GM18508 (cell line): ENCODE results near the gene GALNT14.
"Not testable (repeated sequence)": the region's sequence is repeated elsewhere in the genome, so short reads cannot be mapped to it uniquely, and the experiment has no call there.

Source experiments
- ATAC-seq: cut with Tn5 transposase; IDR thresholded peaks from one replicate; pipeline ENCODE4 v1.9.1; 2021; ENCODE audit warnings: moderate number of reproducible peaks; ENCODE audit not compliant: insufficient read depth, unreplicated experiment

Gene GALNT14

DNA sequence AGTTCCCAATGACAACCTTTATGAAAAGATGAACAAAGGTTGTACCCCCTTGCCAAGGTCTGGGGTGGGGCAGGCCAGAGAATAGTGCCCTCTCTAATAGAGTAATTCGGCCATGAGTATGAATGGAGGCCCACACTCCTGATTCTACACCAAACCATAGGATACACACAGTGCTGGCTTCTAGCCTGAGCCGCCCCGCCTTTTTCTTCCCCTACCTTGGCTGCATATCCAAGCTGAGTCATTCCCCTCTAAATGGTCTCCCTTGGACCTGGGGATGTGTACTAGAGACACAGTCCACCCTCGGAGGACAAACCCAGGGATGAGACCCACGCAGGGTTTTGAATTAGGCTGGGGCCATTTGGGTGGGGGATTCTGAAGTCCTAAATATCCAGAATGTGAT, 223.8 kb downstream of the GALNT14 start:
- ATAC-seq: no peak

DNA sequence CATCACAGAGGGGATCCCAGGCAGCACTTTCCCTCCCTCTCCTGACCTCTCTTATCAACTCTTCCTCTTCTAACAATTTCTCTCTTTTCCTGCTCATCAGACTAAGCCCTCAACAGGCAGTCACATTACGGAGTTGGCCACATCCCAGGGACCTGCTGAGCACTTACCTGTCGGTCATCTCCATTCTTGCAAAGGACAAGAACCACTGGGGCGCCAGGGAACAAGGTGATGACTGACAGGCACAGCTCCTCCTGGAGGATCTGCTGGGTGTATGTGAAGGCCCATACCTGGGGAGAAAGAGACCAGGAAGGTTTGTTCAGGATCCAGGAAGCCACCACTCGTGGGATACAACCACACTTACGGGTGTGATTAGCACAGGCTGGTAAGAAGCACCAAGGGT, 226.2 kb downstream of the GALNT14 start:
- ATAC-seq: no peak

DNA sequence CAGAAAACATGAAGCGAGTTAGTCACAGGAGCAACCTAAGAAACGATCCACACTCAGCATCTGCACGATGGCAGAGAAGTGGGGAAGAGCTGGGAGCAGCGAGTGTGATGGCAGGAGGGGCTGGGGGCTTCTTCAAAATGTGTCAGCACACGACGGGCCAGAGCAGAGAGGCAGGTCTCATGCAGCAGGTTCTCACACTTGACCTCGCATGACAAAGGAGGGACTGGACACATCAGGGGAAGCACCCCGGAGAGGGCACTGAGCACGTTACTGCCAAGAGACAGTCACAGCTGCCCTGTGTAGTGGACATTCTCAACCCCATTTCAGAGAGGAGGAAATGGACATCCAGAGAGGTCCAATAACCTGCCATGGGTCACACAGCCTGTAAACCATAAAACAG, 226.9 kb downstream of the GALNT14 start:
- no peak for ATAC-seq

DNA sequence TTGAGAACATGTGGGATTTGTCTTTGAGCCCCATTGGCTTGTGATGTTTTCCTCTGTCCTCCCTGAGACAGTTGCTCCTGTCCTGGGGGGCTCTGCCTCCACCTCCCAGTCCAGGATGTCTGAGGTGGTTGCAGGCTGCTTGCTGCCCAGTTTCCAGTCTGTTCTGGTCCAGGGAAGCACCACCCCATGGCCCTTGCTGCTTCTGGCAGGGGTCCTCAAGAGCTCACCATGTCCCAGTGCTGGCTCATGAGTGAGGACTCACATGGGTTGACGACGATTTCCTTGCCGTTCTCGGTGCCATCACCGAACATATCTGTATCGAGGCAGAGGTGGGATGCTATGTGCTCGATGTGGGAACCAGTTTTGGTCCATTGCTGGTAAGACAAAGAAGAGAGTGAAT, 227.6 kb downstream of the GALNT14 start:
- no peak for ATAC-seq

DNA sequence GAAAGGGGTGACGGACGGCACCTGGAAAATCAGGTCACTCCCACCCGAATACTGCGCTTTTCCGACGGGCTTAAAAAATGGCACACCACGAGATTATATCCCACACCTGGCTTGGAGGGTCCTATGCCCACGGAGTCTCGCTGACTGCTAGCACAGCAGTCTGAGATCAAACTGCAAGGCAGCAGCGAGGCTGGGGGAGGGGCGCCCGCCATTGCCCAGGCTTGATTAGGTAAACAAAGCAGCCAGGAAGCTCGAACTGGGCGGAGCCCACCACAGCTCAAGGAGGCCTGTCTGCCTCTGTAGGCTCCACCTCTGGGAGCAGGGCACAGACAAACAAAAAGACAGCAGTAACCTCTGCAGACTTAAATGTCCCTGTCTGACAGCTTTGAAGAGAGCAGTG, 233.8 kb downstream of the GALNT14 start:
- not testable (repeated sequence) for ATAC-seq

DNA sequence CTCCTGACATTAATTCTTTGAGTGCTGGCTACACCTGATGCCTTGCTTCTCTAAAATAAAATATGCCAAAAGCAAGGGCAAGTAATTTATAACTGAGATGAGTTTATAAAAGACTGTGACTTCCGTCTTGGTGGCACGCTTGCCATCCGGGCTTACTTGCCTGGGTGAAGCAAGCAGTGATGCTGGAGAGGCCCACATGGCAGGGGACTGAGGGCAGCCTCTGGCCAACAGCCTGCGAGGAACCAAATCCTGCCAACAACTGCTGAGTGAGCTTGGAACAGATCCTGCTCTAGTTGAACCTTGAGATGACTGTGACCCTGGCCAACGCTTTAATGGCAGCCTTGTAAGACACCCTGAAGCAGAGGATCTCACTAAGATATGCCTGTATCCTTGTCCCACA, 234.9 kb downstream of the GALNT14 start:
- ATAC-seq: no peak

DNA sequence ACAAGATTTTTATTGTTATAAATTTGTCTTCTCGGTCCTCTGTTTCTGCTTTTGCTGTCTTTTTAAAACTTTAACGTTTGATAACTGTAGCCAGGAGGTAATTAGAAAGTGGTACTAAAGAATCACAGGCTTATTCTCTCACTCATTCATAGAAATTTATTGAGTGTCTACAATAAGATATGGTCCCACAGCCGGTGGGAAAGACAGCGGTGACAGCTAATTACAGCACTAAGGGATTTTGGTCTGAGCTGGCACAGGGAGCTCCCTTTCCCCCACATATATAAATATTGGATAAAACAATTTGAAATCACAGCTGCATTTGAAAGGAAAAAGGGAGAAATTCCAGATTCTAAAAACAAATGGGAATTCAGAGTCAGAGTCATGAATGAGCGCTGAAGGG, 237.9 kb downstream of the GALNT14 start:
- ATAC-seq: no peak

DNA sequence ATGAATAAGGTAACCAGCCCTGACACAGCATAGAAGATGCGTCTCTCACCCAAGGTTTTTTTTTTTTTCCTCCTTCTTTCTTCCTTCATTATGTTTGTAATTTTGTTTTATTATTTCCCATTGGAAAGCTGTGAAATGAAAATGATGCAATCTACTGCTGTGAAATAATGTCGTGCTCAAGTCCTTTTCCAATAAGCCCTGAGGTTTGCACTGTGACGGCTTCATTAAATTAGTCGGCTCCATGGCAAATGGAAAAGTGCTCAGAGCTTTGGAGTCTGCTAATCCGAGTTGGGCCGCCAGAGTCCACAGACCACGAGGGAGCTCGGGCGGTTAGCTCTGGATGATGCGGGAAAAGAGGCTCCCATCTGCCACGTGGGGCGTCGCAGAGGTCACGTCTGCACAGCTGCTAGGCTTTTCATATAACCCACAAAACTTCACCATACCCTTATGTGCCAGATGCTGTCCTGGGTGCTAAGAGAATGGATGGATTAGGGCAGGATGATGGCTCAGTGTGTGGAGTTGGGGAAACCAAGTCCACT, 238.7 kb downstream of the GALNT14 start:
- ATAC-seq: no peak

DNA sequence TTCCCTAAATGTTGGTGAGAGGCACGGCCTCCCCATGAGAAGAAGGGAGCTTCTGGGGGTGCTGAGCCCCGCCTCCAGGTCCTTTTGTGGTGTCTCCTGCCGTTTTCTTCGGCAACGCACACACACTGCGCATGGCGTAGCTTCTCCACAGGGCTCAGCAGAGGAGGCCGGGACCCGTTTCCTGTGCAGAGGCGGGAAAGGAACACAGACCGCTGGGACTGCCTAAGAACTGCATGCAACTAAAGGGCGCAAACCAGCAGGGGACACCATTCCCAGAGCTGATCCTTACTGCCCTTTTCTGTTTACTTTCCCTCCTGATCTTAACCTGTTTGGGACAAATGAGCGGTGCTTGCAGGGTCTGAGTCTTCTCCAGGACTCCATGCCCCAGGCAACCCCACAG, 240.7 kb downstream of the GALNT14 start:
- no peak for ATAC-seq

DNA sequence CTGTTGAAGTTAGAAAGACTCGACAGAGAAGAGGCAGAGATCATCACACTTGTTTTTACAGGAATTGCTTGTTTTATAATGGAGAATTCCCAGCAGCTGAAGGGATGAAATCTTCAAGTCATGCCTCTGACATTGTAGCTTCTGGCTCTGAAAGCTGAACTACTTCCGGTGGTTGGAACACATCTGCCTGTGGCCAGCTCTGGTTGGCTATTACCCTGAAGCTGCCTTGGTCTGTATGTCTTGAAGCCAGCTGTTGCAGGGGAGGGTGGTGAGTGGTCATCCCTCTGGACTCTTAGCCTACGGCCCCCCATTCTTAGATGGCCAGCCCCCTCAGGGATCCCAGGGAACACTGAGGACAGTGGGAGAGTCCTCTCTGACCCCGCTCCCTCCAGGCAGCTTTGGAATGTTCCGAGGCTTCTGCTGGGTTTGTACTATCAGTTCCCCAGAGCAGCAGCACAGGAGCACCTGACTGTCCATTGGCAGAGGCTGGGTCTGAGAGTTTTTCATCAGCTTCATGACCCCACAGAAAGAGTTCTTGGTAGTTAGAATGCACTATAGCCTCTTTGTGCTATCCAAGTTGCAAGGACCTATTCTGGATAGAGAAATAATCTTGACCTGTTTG, 243.6 kb downstream of the GALNT14 start:
- no peak for ATAC-seq

DNA sequence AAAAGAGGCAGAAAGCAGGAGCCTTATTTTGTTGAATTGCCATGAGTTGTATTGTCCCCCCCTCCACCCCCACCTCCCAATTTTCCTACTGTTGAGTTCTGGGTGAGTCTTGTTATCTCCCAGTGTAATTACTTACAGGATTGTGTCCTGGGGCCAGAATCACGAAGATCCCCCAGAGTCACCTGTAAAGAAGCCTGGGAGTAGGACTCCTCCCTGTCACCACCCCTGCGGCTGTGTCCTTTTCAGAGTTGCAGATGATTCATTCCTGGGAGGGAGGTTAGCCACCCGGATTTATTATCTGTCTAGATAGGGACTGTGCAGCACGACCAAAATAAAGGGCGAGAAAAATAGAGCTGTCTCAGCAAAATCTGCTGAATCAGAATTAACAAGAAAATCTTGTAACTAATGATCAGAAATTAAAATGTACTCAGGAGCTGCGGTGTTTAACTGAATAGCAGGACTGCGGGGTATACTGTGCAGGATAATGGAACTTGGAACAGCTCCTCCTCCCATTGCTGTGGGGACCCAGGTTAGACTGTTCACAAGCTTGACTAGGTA, 249.3 kb downstream of the GALNT14 start:
- no peak for ATAC-seq

DNA sequence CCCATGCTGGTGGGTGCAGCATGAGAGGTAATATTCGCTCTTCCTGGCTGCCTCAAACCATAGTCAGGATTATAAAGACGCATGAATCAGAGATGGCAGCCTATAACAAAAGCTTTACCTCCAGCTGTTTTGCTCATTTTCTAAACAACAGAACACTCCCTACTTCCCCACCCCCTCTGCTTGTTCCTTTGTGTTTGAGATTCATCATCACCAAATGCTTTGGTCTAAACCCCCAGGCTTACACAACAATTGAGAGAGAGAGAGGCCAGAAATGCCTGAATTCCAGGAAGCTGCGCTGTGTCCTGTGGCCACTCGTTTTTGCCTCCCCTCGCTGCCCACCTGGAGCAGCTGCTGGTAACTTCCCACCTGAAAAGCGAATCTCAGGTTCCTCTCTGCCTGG, 252.2 kb downstream of the GALNT14 start:
- ATAC-seq: no peak

DNA sequence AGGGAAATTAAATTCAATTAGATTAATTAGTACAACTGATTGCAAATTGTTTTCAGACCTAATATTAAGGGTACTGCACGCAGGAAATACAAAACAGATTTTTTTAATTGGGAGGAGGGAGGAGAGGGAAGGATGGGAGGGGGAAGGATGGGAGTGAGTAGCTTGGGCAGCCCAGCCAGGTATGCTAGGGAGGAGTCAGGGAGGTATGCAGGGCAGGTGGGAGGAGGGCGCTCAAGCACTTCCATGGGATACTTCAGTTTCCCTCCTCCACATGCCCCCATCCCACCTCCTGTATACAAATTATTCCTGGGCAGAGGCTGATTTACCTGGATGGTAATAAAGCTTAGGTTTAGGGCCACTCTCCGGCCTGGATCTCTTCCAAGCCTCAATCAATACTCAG, 254.4 kb downstream of the GALNT14 start:
- ATAC-seq: no peak

DNA sequence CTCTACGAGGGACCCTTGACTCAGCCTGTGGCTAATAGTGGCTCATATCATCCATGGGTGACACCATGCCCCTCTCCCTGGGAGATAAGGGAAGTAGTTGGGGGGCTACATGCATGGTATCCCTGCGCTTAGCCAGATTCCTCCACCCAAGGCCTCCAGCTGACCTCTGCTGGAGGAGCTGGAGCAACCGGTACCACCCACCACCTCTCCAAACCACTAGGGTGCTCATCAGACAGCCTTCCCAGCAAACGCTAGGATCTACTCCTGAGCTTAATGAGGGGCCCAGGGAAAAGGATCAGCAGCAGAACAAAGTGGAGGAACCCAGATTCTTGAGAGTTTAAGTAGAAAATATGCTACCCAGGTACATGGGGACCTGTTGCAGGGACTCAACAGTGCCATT, 255.1 kb downstream of the GALNT14 start:
- no peak for ATAC-seq

DNA sequence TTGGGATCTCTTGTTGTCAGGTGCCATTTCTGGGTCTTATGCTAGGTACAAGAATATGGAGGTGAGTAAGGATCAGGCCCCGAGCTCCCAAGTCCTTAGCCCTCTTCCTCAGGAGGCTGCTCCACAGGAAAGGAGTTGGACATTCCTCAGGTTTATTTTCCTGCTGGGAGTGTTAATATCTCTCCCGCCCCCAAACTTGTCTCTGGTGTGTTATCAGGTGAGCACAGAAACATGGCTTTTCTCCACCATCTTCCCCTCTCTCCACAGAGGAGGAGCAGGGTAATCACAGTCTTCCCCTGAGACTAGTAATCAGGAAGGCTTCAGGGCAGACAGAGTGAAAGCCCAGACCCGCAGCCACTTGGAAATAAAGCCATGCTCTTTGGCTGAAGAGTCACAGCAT, 257.7 kb downstream of the GALNT14 start:
- ATAC-seq: no peak

DNA sequence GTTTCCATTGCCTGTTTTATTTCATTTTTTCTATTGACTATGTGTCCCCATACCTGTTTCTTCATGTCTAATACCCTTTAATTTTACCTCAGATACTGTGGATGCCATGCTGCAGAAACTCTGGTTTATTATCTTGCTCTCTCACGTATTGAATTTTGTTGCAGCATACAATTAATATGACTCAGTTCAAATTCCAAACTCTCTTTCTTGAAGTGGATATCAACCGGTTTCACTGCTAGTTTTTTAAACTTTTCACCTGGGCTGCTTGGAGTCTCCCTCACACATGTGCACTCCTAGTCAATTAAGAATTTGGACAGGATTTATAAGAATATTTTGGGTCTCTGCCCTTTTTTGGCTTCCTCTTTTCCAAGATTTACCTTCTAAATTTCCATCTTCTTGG, 260.4 kb downstream of the GALNT14 start:
- ATAC-seq: no peak

DNA sequence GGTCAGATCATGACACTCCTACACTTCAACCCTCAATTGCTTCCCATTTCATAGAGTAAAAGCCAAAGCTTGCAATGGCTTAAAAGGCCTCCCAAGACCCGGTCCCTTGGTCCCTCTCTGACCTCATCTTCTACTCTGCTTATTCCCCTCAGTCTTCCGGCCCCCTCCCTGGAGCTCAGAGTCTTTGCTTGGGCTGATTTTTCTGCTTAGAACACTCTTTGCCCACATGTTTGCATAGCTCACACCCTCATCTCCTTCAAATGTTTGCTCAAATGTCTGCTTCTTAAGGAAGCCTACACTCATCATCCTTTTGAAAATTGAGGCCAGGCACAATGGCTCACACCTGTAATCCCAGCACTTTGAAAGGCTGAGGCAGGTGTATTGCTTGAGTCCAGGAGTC, 265.4 kb downstream of the GALNT14 start:
- no peak for ATAC-seq

DNA sequence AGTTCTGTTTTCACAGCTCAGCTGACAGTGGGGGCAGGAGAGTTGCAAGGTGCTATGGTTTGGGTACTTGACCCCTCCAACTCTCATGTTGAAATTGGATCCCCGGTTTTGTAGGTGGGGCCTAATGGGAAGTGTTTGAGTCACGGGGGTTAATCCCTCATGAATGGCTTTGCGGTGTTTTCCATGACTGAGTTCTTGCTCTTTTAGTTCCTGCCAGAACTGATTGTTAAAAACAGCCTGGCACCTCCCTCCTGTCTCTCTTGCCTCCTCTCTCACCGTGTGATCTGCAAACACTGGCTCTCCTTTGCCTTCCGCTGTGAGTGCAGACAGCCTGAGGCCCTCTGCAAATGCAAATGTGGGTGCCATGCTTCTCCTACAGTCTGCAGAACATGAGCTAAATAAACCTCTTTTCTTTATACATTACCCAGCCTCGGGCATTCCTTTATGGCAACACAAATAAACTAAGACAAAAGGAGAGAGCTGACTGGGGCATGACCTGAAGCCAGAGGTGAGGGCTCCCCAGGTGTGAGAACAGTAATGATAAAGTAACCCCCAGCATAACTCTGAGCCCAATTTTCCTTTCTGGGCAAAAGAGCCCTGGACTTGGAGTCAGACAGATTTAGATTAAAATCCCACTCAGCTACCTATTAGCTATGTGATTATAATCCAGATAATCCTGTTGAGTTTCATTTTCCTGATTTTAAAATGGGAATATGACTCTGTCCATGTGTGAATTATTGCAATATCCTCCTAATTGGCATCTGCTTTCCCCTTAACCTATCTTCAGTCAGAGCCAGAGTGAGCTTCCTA, 266.1 kb downstream of the GALNT14 start:
- no peak for ATAC-seq

DNA sequence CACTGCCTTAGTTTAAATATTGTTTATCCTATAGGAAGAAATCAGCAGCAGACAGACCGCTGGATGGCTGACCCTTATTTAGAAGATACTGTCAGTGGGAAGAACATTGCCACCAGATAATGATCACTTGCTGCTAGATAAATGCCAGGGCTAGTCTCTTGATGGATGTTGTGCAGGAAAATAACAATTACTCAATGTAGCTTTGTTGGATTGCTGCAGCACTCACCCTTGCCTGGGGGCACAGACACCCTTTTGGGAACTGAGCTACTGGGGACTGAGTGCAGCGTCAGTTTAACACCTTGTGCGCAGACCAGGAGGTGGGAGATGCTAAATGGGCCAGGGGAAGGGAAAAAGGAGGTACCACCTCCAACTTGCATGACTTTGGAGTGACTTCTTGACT, 266.8 kb downstream of the GALNT14 start:
- ATAC-seq: no peak

DNA sequence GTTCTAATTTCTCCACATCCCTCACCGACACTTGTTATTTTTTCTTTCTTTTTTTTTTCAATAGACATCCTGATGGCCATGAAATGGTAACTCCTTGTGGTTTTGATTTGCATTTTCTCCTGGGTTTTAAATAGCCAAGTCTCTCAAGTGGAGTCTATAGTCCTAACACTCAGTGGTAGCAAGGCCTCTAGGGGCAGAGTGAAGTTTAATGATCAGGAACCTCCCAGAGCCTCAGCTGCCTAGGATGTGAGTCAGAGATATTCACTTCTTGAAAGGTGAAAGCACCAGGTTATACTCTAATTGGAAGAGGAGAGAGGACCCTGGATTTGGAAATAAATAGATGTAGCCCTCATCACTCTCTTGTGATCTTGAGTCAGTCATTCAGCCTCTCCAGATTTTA, 268.3 kb downstream of the GALNT14 start:
- ATAC-seq: no peak

DNA sequence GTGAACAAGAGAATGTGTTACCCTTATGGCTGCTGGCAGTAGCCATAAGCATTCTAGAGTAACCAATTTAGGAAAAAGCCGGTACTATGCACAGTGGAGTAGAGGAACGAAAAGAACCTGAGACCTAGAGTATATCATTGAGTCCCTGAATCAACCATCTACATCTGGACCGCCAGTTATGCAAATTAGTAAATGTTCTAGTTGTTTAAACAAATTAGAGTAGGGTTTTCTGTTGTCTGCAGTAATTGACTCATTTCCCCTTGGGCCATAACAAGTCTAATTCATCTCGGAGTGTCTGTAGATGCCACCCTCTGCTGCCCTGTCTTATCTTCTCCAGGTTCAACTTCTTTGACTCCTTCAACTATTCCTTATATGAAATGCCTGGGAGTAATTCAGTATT, 270.9 kb downstream of the GALNT14 start:
- ATAC-seq: no peak

DNA sequence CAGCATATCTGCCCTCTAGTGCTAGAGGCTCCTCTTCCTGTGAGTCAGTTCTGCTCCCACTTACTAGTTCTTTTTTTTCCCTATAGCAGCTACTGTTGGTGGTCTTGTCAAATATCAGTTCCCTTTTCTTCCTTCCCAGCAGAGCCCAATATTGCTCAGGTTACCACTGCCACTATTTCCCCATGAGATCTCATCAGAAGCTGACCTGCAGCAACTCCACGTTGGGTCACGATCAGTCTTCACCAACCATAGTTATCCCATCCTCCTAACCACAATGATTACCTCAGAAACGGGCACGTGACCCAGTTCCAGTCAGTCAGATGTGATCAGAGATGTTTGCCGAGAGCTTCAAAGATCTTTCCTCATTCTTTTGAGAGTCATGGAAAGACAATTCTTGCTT, 271.3 kb downstream of the GALNT14 start:
- ATAC-seq: no peak
